Amniotic epithelial cell (primary cell): ENCODE results near the gene RAB35.

ENCODE experiments used
- DNase-seq: peaks from one replicate; pipeline ENCODE4 v3.0.0-alpha.2; 2010; ENCODE audit warnings: low read depth

RAB35 gene

GRCh38 chr12:120132863-120133385 is 16.4 kb upstream of the RAB35 start:
- DNase-seq = no peak

- no peak for DNase-seq
Observed at GRCh38 chr12:120132054-120132836, 15.7 kb upstream of the RAB35 start.

GRCh38 chr12:120131116-120131515 is 14.6 kb upstream of the RAB35 start:
- DNase-seq = no peak

- DNase-seq = no peak
Observed at GRCh38 chr12:120130011-120130410, 13.5 kb upstream of the RAB35 start.

GRCh38 chr12:120126635-120127005 is 10.1 kb upstream of the RAB35 start:
- peak; percentile 42 for DNase-seq

GRCh38 chr12:120125792-120126634 is 9.5 kb upstream of the RAB35 start:
- DNase-seq = peak; percentile 19

GRCh38 chr12:120125029-120125428 is 8.5 kb upstream of the RAB35 start:
- no peak for DNase-seq

GRCh38 chr12:120121766-120122293 is 5.3 kb upstream of the RAB35 start:
- no peak for DNase-seq

GRCh38 chr12:120121343-120121742 is 4.8 kb upstream of the RAB35 start:
- no peak for DNase-seq

- peak; percentile 40 for DNase-seq
Observed at GRCh38 chr12:120119271-120119973, 2.9 kb upstream of the RAB35 start.

- peak; percentile 72 for DNase-seq
Observed at GRCh38 chr12:120118321-120119061, 1.9 kb upstream of the RAB35 start.

GRCh38 chr12:120117961-120118320 is 1.4 kb upstream of the RAB35 start:
- DNase-seq = no peak

- peak; percentile 10 for DNase-seq
Observed at GRCh38 chr12:120116792-120117651, 469 bp upstream of the RAB35 start.

GRCh38 chr12:120115692-120116440 is 687 bp downstream of the RAB35 start:
- DNase-seq = peak; percentile 32

- peak; percentile 48 for DNase-seq
Observed at GRCh38 chr12:120115066-120115465, 1.5 kb downstream of the RAB35 start.

GRCh38 chr12:120110550-120111501 is 5.7 kb downstream of the RAB35 start:
- no peak for DNase-seq

- no peak for DNase-seq
Observed at GRCh38 chr12:120109570-120110267, 6.8 kb downstream of the RAB35 start.

- no peak for DNase-seq
Observed at GRCh38 chr12:120106151-120106550, 10.4 kb downstream of the RAB35 start.
